ENCODE results near the gene TMOD4. TPM values are rescaled to one million over a fixed set of nuclear protein-coding genes. Genes with fewer than 3 reads are reported as not detected.

Gene TMOD4
- total and polyA plus RNA-seq, 2 of the 13 experiments (the other 11 are each of a cell fraction or from before 2014, with no cell fraction given): 0.66 TPM; not detected in 1

DNA sequence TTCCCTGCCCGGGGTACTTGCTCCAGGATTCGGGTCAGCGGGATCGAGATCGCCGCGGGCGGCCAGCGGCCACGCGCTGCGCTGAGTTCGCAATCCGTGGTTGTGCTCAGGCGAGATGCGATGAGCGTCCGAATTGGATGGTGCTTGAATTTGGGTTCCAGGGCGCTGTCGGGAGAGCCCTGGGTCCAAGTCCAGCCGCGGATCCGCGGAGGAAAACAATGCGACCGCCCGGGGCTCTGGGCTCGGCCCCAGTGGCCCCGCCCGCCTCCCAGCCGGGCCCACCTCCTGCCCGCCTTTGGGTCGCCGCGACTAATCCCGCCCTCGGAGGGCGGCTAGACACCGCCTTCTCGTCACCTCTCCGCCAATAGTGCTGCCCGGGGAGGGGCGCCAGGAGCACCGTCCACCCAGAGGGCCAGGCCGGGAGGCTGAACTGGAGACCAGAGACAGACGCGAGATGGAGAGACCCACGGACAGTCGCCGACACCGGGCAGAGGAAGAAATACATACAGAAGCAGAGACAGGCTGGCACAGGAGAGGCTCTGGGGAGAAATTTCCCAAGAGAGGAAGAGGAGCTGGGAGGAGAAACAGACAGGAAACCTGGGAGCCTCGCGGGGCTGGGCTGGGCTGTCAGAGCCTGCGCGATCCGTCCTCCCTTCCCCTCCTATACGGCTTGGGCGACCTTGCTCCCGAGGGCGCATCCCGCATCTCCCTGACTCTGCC lies 29.2 kb downstream of the TMOD4 start, which contains the start of gene SEMA6C (continued):
- peak; percentile 37; the same call in 1 of the 2 replicates for TF ChIP-seq ZBTB26 (CRISPR knock-in tag; IDR thresholded peaks at IDR 0.05; ENCODE audit: borderline replicate concordance)
- TF ChIP-seq RBFOX2 (IDR thresholded peaks at IDR 0.05; ENCODE audit: low read depth, low read length): peak; percentile 78
- TF ChIP-seq FOXJ3 (CRISPR knock-in tag; IDR thresholded peaks at IDR 0.05; ENCODE audit: borderline replicate concordance): no peak
- no peak; the same call in 1 of the 2 replicates for TF ChIP-seq ZNF512B (CRISPR knock-in tag; IDR thresholded peaks at IDR 0.05; ENCODE audit: borderline replicate concordance)
- peak; percentile 30; the same call in 1 of the 2 replicates for TF ChIP-seq DMAP1 (CRISPR knock-in tag; IDR thresholded peaks at IDR 0.05)
- TF ChIP-seq STAT6 (CRISPR knock-in tag; IDR thresholded peaks at IDR 0.05; ENCODE audit: borderline replicate concordance): no peak; the same call in 1 of the 2 replicates
- TF ChIP-seq ZNF33A (CRISPR knock-in tag; IDR thresholded peaks at IDR 0.05; ENCODE audit: borderline replicate concordance): no peak
- TF ChIP-seq ZNF674 (CRISPR knock-in tag; IDR thresholded peaks at IDR 0.05; ENCODE audit: low read depth): peak; percentile 61; the same call in 1 of the 2 replicates
- peak; percentile 76 for TF ChIP-seq ZNF18 (CRISPR knock-in tag; IDR thresholded peaks at IDR 0.05; ENCODE audit: insufficient replicate concordance)
- peak; percentile 49; the same call in 1 of the 2 replicates for TF ChIP-seq GATA4 (IDR thresholded peaks at IDR 0.05; ENCODE audit: borderline replicate concordance, low read depth)
- no peak for TF ChIP-seq BRCA1 (CRISPR knock-in tag; IDR thresholded peaks at IDR 0.05)
- no peak for TF ChIP-seq ZFAT (CRISPR knock-in tag; conservative IDR thresholded peaks at IDR 0.05)
- TF ChIP-seq RORA (CRISPR knock-in tag; IDR thresholded peaks at IDR 0.05): no peak
- TF ChIP-seq ARNT (IDR thresholded peaks at IDR 0.05): no peak
- no peak for TF ChIP-seq PHF21A (CRISPR knock-in tag; IDR thresholded peaks at IDR 0.05)
- peak; percentile 73; the same call in 1 of the 2 replicates for TF ChIP-seq KLF13 (CRISPR knock-in tag; IDR thresholded peaks at IDR 0.05)
- TF ChIP-seq, protein P1, sequence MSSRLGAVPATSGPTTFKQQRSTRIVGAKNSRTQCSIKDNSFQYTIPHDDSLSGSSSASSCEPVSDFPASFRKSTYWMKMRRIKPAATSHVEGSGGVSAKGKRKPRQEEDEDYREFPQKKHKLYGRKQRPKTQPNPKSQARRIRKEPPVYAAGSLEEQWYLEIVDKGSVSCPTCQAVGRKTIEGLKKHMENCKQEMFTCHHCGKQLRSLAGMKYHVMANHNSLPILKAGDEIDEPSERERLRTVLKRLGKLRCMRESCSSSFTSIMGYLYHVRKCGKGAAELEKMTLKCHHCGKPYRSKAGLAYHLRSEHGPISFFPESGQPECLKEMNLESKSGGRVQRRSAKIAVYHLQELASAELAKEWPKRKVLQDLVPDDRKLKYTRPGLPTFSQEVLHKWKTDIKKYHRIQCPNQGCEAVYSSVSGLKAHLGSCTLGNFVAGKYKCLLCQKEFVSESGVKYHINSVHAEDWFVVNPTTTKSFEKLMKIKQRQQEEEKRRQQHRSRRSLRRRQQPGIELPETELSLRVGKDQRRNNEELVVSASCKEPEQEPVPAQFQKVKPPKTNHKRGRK (CRISPR knock-in tag; IDR thresholded peaks at IDR 0.05): no peak
- TF ChIP-seq FOXA3 (CRISPR knock-in tag; IDR thresholded peaks at IDR 0.05): peak; percentile 10; the same call in 1 of the 2 replicates
- TF ChIP-seq NR3C1 (CRISPR knock-in tag; IDR thresholded peaks at IDR 0.05): no peak
- no peak for TF ChIP-seq NFRKB (IDR thresholded peaks at IDR 0.05)

Data from HepG2 (cell line).